ACC112 (cell line): Measurements from ENCODE around the gene MAJIN.

Experiments used
- H2AFZ ChIP-seq: fragments of 200-600 bp; sonication (generic); one replicate; pipeline ENCODE4 v1.6.0; 2017; ENCODE audit warnings: antibody characterized with exemption, low read length; ENCODE audit not compliant: unreplicated experiment
- H3K27ac ChIP-seq: fragments of 200-600 bp; sonication (generic); 2 replicates; pipeline ENCODE4 v1.5.1; 2014; ENCODE audit warnings: low read depth, mild to moderate bottlenecking, antibody characterized with exemption, low read length, moderate library complexity
- H3K27me3 ChIP-seq: fragments of 200-600 bp; sonication (generic); 2 replicates; pipeline ENCODE4 v1.6.1; 2014; ENCODE audit warnings: mild to moderate bottlenecking, antibody characterized with exemption, low read length, moderate library complexity, mixed read lengths; ENCODE audit not compliant: insufficient read depth
- H3K36me3 ChIP-seq: fragments of 200-600 bp; sonication (generic); 2 replicates; pipeline ENCODE4 v1.6.1; 2016; ENCODE audit warnings: mild to moderate bottlenecking, antibody characterized with exemption, low read length, moderate library complexity, mixed read lengths; ENCODE audit not compliant: insufficient read depth
- H3K4me1 ChIP-seq: fragments of 200-600 bp; sonication (generic); one replicate; pipeline ENCODE4 v1.6.1; 2016; ENCODE audit warnings: low read length, mixed read lengths; ENCODE audit not compliant: insufficient read depth, unreplicated experiment, control insufficient read depth
- H3K4me3 ChIP-seq: fragments of 200-600 bp; sonication (generic); 2 replicates; pipeline ENCODE4 v1.5.1; 2014; ENCODE audit warnings: mild to moderate bottlenecking, low read depth, low read length
- H3K79me2 ChIP-seq: fragments of 200-600 bp; sonication (generic); one replicate; pipeline ENCODE4 v1.6.0; 2016; ENCODE audit warnings: low read length; ENCODE audit not compliant: control insufficient read depth, unreplicated experiment, insufficient read depth

The MAJIN gene

DNA sequence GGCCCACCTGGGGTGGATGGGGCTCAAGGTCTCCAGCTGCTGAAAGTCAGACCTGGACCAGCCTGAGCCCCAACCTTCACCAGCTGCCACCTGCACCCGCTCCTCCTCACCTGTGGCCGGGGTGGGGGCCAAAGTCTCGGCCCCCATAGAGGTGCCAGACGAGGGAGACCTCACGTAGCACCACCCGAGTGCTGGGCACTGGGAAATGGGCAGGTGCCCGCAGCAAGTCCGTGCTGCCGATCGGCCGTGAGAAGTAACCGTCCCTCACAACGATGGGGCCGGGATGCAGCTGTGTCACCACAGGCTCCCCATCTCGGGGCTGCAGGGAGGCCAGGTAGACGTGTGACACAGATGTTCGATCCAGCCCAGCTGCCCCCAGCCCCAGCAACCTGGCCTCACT is 71.1 kb downstream of the MAJIN start:
- no peaks in the 10 kb centered on the region for H3K4me1 ChIP-seq
- H3K4me3 ChIP-seq: no peak overlapping the region
- H2AFZ ChIP-seq: no peak overlapping the region
- no peak overlapping the region for H3K27ac ChIP-seq
- H3K79me2 ChIP-seq: no peaks in the 10 kb centered on the region
- H3K27me3 ChIP-seq: no peaks in the 10 kb centered on the region
- no peaks in the 10 kb centered on the region for H3K36me3 ChIP-seq

GRCh38 chr11:64900263-64900678 is 71.6 kb downstream of the MAJIN start:
- Histone ChIP-seq H3K27me3 (no peaks in the 10 kb centered on the region), H3K4me1 (no peaks in the 10 kb centered on the region), H3K4me3 (no peak overlapping the region), H2AFZ (no peak overlapping the region), H3K79me2 (no peaks in the 10 kb centered on the region), H3K27ac (no peak overlapping the region), H3K36me3 (no peaks in the 10 kb centered on the region)

DNA sequence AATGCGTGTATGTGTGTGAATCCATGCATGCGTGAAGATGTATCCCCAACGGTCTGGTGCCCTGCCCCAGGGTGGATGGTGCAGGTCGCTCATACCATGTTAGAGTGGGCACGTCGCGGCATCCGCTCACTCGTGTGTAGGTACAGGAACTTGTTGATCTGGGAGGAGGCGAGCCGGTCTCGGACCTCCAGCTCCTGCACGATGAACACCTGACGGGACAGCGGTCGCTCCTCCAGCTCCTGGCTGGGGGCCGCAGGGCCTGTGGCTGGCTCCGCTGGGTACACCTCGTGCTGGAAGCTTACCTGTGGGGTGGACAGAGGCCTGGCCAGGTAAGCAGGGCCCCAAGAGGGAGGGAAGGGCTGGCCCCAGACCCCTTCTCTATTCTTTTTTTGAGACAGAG is 73.4 kb downstream of the MAJIN start:
- H3K79me2 ChIP-seq: no peaks in the 10 kb centered on the region
- no peak overlapping the region for H3K4me3 ChIP-seq
- no peaks in the 10 kb centered on the region for H3K27me3 ChIP-seq
- H2AFZ ChIP-seq: no peak overlapping the region
- no peak overlapping the region for H3K27ac ChIP-seq
- H3K36me3 ChIP-seq: no peaks in the 10 kb centered on the region
- no peaks in the 10 kb centered on the region for H3K4me1 ChIP-seq

GRCh38 chr11:64898076-64898445 is 73.8 kb downstream of the MAJIN start:
- no peaks in the 10 kb centered on the region for H3K36me3 ChIP-seq
- no peaks in the 10 kb centered on the region for H3K4me1 ChIP-seq
- H3K79me2 ChIP-seq: no peaks in the 10 kb centered on the region

DNA sequence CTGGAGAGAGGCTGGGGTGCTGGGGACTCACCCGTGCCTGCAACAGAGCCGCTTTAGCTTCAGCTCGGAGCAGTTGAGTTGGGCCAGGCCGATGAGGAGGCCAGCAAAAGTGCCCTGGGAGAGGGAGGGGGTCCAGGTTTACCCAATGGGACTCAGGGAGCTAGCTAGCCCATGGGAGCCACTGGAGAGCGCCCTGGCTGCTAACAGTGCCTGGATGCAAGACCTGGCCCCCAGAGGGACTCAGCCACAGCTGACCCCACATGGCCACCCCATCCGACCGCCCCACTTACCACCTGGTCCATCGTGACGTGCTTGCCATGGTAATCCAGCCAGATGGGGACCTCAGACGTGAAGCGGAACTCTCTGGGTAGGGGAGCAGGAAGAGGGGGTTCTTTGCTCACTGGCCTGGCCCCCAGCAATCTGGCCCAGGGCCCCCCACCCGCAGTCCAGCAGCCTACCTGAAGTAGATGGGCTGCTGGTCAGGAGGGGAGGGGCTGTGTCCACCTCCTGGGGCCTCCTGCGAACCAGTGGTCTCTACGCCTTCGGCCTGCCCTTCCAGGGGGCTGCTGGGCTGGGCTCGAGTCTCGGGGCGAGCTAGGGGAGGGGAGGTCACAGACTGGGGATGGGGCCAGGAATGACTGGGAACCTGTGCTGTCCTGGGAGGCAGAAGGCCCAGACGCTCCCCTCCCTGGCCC is 74.4 kb downstream of the MAJIN start:
- no peaks in the 10 kb centered on the region for H3K79me2 ChIP-seq
- H3K4me3 ChIP-seq: no peak overlapping the region
- H3K4me1 ChIP-seq: no peaks in the 10 kb centered on the region
- no peaks in the 10 kb centered on the region for H3K36me3 ChIP-seq
- H3K27ac ChIP-seq: no peak overlapping the region
- no peak overlapping the region for H2AFZ ChIP-seq
- no peaks in the 10 kb centered on the region for H3K27me3 ChIP-seq

More at GRCh38 chr11:64898076-64898445, 73.8 kb downstream of the MAJIN start:
- Histone ChIP-seq H3K4me3 (no peak overlapping the region), H3K27me3 (no peaks in the 10 kb centered on the region), H3K27ac (no peak overlapping the region), H2AFZ (no peak overlapping the region)

GRCh38 chr11:64896448-64897022 is 75.4 kb downstream of the MAJIN start:
- Histone ChIP-seq H3K27me3 (no peaks in the 10 kb centered on the region), H3K79me2 (no peaks in the 10 kb centered on the region), H3K4me3 (no peak overlapping the region), H2AFZ (no peak overlapping the region), H3K36me3 (no peaks in the 10 kb centered on the region), H3K4me1 (no peaks in the 10 kb centered on the region), H3K27ac (no peak overlapping the region)

- Histone ChIP-seq H3K27ac (no peak overlapping the region), H3K36me3 (no peaks in the 10 kb centered on the region), H3K4me3 (no peak overlapping the region), H3K79me2 (no peaks in the 10 kb centered on the region), H3K27me3 (no peaks in the 10 kb centered on the region), H2AFZ (no peak overlapping the region), H3K4me1 (no peaks in the 10 kb centered on the region)
Measured at GRCh38 chr11:64894812-64895452, 77.0 kb downstream of the MAJIN start.

DNA sequence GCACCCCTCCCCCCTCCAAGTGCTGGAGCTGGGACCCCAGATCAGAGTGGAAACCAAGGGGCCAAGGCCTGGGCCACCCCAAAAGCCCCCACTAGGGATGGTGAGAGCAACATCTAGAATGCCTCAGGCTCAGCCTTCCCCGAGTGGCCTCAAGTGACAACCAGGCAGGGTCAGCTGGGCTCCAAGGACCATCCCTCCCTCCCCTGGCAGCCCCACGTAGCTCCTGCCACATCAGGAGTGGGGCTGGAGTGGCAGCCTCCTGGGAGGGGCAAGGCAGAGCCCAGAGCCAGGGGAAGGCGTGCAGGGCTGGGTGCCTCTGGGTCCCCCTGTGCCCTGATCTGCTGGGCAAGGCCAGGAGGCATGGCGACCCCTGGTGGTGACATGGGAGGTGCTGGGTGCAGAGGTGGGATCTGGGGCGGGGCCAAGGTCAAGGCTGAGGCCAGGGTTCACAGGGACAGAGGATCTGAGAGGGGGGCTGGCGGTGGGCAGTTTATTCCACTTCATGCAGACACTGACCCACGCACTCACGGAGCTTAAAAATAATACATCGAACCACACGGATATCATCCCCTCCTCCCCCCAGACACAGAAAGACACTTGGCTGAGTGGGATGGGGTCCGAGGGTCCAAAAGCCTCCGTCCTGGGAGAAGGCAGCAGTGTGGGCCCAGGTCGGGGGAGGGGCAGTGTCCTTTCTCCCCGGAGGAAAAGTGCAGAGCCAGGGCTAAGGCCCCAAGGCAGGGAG is 77.7 kb downstream of the MAJIN start:
- no peaks in the 10 kb centered on the region for H3K27me3 ChIP-seq
- H3K4me1 ChIP-seq: no peaks in the 10 kb centered on the region
- no peaks in the 10 kb centered on the region for H3K36me3 ChIP-seq
- H3K79me2 ChIP-seq: no peaks in the 10 kb centered on the region
- H3K27ac ChIP-seq: no peak overlapping the region
- H2AFZ ChIP-seq: no peak overlapping the region
- no peak overlapping the region for H3K4me3 ChIP-seq

DNA sequence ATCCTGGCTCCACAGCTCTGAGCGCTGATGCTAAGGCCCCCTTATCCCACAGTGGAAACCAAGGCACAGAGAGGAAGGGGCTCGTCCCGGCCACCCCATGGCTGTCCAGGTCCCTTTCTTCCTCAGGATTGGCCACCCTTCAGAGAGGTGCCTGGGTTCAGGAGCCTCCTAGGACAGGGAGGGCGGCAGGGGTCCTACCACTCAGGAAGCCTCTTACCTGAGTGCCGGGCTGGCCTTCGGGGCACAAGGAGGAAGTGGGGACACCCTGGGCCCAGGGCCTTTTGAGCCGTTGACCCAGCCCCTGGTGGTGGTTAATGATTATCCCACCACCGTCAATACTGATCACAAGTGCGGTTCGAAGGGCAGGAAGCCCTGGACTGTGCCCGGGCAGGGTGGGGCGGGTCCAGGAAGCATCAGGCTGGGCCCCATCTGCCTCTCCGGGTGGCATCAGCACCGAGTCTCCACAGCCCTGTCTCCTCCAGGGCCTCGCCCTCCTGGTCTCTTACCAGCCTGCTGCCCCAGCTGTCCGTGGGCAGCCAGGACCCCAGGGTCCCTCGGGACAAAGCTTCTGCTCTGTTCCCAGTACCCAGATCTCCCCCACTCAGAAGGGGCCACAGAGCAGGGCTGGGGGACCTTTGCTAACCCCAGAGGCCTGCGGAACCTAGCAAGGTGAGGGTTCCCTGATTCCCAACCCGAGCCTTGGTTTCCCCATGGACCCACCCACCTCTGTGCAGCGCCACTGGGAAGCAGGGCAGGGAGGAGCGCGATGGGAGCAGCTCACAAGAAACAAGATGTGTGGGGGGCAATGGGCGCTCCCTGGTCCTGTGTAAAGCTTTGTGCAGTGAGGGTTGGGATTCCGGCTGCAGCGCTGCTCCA is 78.5 kb downstream of the MAJIN start:
- Histone ChIP-seq H3K4me1 (peaks cover 4% of the 10 kb centered on the region), H3K4me3 (no peak overlapping the region), H3K27ac (no peak overlapping the region), H3K36me3 (no peaks in the 10 kb centered on the region), H3K27me3 (no peaks in the 10 kb centered on the region), H3K79me2 (no peaks in the 10 kb centered on the region), H2AFZ (no peak overlapping the region)

- H3K4me3 ChIP-seq: no peak overlapping the region
- no peak overlapping the region for H3K27ac ChIP-seq
- H2AFZ ChIP-seq: no peak overlapping the region
- no peaks in the 10 kb centered on the region for H3K36me3 ChIP-seq
- H3K79me2 ChIP-seq: no peaks in the 10 kb centered on the region
- no peaks in the 10 kb centered on the region for H3K27me3 ChIP-seq
- peaks cover 8% of the 10 kb centered on the region for H3K4me1 ChIP-seq
Measured at GRCh38 chr11:64892838-64893193, 79.1 kb downstream of the MAJIN start.
